AG04449 (cell line): Measurements from ENCODE around the gene TYW5.

Source experiments
- CTCF ChIA-PET: fragments of 350-600 bp; formaldehyde crosslinking; extraction: SDS; loops from one replicate; lab custom pipeline; 2021; ENCODE audit warnings: antibody characterized with exemption; lab: Yijun Ruan, JAX
- POLR2A ChIA-PET: fragments of 400-600, 350-600 bp; formaldehyde crosslinking; extraction: SDS; loops from one replicate; lab custom pipeline; 2020; ENCODE audit warnings: antibody characterized with exemption, inconsistent platforms; lab: Yijun Ruan, JAX
- DNase-seq: peaks from one replicate; pipeline ENCODE4 v3.0.0-alpha.2; 2010; ENCODE audit warnings: low read depth, low spot score
- H3K4me3 ChIP-seq: 2 replicates; pipeline ENCODE4 v1.5.1; 2011; ENCODE audit warnings: low read depth, mild to moderate bottlenecking, control low read depth, low read length
- TF ChIP-seq, protein P1 (sequence below): IDR thresholded peaks from one replicate; pipeline ENCODE4 v1.5.1; 2011; ENCODE audit warnings: mild to moderate bottlenecking, moderate library complexity, low read length, control low read depth, inconsistent platforms; ENCODE audit not compliant: insufficient read depth; ENCODE audit errors: missing control alignments

The TYW5 gene

DNA sequence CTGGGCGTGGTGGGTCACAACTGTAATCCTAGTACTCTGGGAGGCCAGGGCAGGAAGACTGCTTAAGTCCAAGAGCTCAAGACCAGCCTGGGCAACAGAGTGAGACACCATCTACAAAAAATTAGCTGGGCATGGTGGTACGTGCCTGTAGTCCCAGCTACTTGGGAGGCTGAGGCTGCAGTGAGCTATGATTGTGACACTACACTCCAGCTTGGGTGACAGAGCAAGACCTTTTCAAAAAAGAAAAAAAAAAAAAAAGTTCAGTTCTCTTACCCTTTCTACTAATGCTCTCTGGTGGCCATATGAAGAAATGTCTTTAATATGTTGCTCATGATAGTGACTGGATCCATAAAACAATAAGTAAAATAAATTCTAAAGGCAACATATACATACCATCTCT, 14.9 kb downstream of the TYW5 start:
- CTCF ChIA-PET = interaction anchor here (0.6 to 2.2 kb wide), 7 partner anchors 9 to 189 kb away, joined by 3 to 10 read pairs (median 3); no protein-coding TSS in a partner anchor
- no peak for DNase-seq

GRCh38 chr2:199936554-199936953, 18.7 kb downstream of the TYW5 start:
- DNase-seq = no peak
- CTCF ChIA-PET = interaction anchor here (1.4 kb wide), 1 partner anchor 9 kb away, joined by 4 read pairs; no protein-coding TSS in a partner anchor
- TF ChIP-seq, protein P1, sequence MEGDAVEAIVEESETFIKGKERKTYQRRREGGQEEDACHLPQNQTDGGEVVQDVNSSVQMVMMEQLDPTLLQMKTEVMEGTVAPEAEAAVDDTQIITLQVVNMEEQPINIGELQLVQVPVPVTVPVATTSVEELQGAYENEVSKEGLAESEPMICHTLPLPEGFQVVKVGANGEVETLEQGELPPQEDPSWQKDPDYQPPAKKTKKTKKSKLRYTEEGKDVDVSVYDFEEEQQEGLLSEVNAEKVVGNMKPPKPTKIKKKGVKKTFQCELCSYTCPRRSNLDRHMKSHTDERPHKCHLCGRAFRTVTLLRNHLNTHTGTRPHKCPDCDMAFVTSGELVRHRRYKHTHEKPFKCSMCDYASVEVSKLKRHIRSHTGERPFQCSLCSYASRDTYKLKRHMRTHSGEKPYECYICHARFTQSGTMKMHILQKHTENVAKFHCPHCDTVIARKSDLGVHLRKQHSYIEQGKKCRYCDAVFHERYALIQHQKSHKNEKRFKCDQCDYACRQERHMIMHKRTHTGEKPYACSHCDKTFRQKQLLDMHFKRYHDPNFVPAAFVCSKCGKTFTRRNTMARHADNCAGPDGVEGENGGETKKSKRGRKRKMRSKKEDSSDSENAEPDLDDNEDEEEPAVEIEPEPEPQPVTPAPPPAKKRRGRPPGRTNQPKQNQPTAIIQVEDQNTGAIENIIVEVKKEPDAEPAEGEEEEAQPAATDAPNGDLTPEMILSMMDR = no peak
- POLR2A ChIA-PET = no interaction called here
- no peak overlapping the region for H3K4me3 ChIP-seq

More for the DNA sequence above, 14.9 kb downstream of the TYW5 start:
- H3K4me3 ChIP-seq = no peak overlapping the region
- POLR2A ChIA-PET = no interaction called here
- TF ChIP-seq, protein P1 = no peak

GRCh38 chr2:199933466-199933865, 21.8 kb downstream of the TYW5 start:
- TF ChIP-seq, protein P1 = no peak
- H3K4me3 ChIP-seq = no peak overlapping the region
- POLR2A ChIA-PET = no interaction called here
- CTCF ChIA-PET = interaction anchor here (0.6 kb wide), 1 partner anchor 107 kb away, joined by 3 read pairs; no protein-coding TSS in a partner anchor
- no peak for DNase-seq

GRCh38 chr2:199932312-199932855, 22.9 kb downstream of the TYW5 start:
- TF ChIP-seq, protein P1 = no peak
- no peak for DNase-seq
- ChIA-PET POLR2A (no interaction called here), CTCF (interaction anchor here (2.7 kb wide), 1 partner anchor 8 kb away, joined by 10 read pairs; no protein-coding TSS in a partner anchor)
- no peak overlapping the region for H3K4me3 ChIP-seq

- ChIA-PET CTCF (interaction anchor here (0.7 to 1.7 kb wide), 4 partner anchors 9 to 15 kb away, joined by 3 to 5 read pairs (median 3); no protein-coding TSS in a partner anchor), POLR2A (interaction anchor here (0.7 kb wide), 1 partner anchor 1021 kb away, joined by 3 read pairs; no protein-coding TSS in a partner anchor)
- no peak for DNase-seq
- no peak overlapping the region for H3K4me3 ChIP-seq
- TF ChIP-seq, protein P1 = no peak
Measured at GRCh38 chr2:199929262-199929661, 26.0 kb downstream of the TYW5 start.

- ChIA-PET CTCF (interaction anchor here (1.2 to 1.7 kb wide), 3 partner anchors 10 to 13 kb away, joined by 3 to 5 read pairs (median 3); no protein-coding TSS in a partner anchor), POLR2A (no interaction called here)
- no peak for DNase-seq
- TF ChIP-seq, protein P1 = no peak
- no peak overlapping the region for H3K4me3 ChIP-seq
Measured at GRCh38 chr2:199928626-199929025, 26.7 kb downstream of the TYW5 start.
